Smooth muscle cell (in vitro differentiated cells): ENCODE data around the gene LIPC. TPM values are rescaled to one million over a fixed set of nuclear protein-coding genes. Genes with fewer than 3 reads are reported as not detected.

Experiments
- DNase-seq: peaks from one replicate; lab custom pipeline; 2025; ENCODE audit not compliant: unreplicated experiment; lab: John Stamatoyannopoulos, UW
- H2AFZ ChIP-seq: fragments of 200-600 bp; sonication (generic); 2 replicates; pipeline ENCODE4 v1.6.0; 2016; ENCODE audit warnings: antibody characterized with exemption, low read depth, mild to moderate bottlenecking
- H3F3A ChIP-seq: fragments of 200-600 bp; sonication (generic); 2 replicates; pipeline ENCODE4 v1.6.0; 2017; ENCODE audit warnings: antibody characterized with exemption, low read depth
- H3K27ac ChIP-seq: fragments of 200-600 bp; sonication (generic); 2 replicates; pipeline ENCODE4 v1.5.1; 2016; ENCODE audit warnings: low read depth, mild to moderate bottlenecking
- H3K27me3 ChIP-seq: fragments of 200-600 bp; sonication (generic); 2 replicates; pipeline ENCODE4 v1.6.1; 2016; ENCODE audit warnings: low read depth, mild to moderate bottlenecking
- H3K36me3 ChIP-seq: fragments of 200-600 bp; sonication (generic); 2 replicates; pipeline ENCODE4 v1.5.1; 2016; ENCODE audit warnings: low read depth
- H3K4me1 ChIP-seq: fragments of 200-600 bp; sonication (generic); 2 replicates; pipeline ENCODE4 v1.5.1; 2016; ENCODE audit warnings: low read depth
- H3K4me2 ChIP-seq: fragments of 200-600 bp; sonication (generic); 2 replicates; pipeline ENCODE4 v1.6.0; 2016; ENCODE audit warnings: mild to moderate bottlenecking
- H3K4me3 ChIP-seq: fragments of 200-600 bp; sonication (generic); 2 replicates; pipeline ENCODE4 v1.5.1; 2016; ENCODE audit warnings: mild to moderate bottlenecking
- H3K79me2 ChIP-seq: fragments of 200-600 bp; sonication (generic); 2 replicates; pipeline ENCODE4 v1.6.0; 2016; ENCODE audit warnings: low read depth, mild to moderate bottlenecking
- H3K9ac ChIP-seq: fragments of 200-600 bp; sonication (generic); 2 replicates; pipeline ENCODE4 v1.6.0; 2016; ENCODE audit warnings: low read depth
- H3K9me3 ChIP-seq: fragments of 200-600 bp; sonication (generic); replicated peaks from 2 replicates; pipeline ENCODE4 v1.5.1; 2016; ENCODE audit warnings: low read depth
- H4K20me1 ChIP-seq: fragments of 200-600 bp; sonication (generic); 2 replicates; pipeline ENCODE4 v1.6.0; 2016; ENCODE audit warnings: low read depth
- CTCF ChIP-seq: fragments of 200-600 bp; sonication (generic); IDR thresholded peaks from 2 replicates; pipeline ENCODE4 v1.5.1; 2017; ENCODE audit warnings: borderline replicate concordance, mild to moderate bottlenecking, antibody characterized with exemption; ENCODE audit not compliant: insufficient read depth, poor library complexity, severe bottlenecking
- WGBS: methylation state at CpG from one replicate; pipeline ENCODE4 v1.1.7; 2016; ENCODE audit warnings: low lambda C conversion rate; 5-methylcytosine and 5-hydroxymethylcytosine counted together
- polyA plus RNA-seq: library from polyadenylated mRNA; unstranded; fragments of >200 nt; fragmentation: Nextera tagmentation; extraction: Ambion mirVana; gene quantifications from 2 replicates; pipeline ENCODE4 v1.2.1, GENCODE V29; 2016
- total RNA-seq: library from RNA; depleted of rRNA; stranded (reverse); fragments of >200 nt; gene quantifications from 2 replicates; pipeline ENCODE4 v1.2.3, GENCODE V29; 2014

LIPC gene
- total and polyA plus RNA-seq, 2 experiments from 2014 or later = not detected

GRCh38 chr15:58527573-58528187, 95.9 kb downstream of the LIPC start:
- Histone ChIP-seq H3F3A (no peaks in the 10 kb centered on the region), H3K79me2 (no peaks in the 10 kb centered on the region), H3K4me3 (no peak overlapping the region), H3K9ac (no peak overlapping the region), H3K9me3 (no peaks in the 10 kb centered on the region), H3K4me2 (peak overlapping the region; percentile 4), H3K4me1 (no peaks in the 10 kb centered on the region), H3K27ac (no peak overlapping the region), H3K27me3 (no peaks in the 10 kb centered on the region), H2AFZ (no peak overlapping the region), H3K36me3 (no peaks in the 10 kb centered on the region), H4K20me1 (no peaks in the 10 kb centered on the region)
- TF ChIP-seq CTCF = no peak
- DNase-seq = no peak
- 60% methylated on average over 9 of the region's 9 CpGs for WGBS

GRCh38 chr15:58528188-58528870, 96.5 kb downstream of the LIPC start:
- Histone ChIP-seq H3K4me2 (peak overlapping the region; percentile 4), H3K27ac (no peak overlapping the region), H4K20me1 (no peaks in the 10 kb centered on the region), H3K4me3 (no peak overlapping the region), H3K79me2 (no peaks in the 10 kb centered on the region), H3K36me3 (no peaks in the 10 kb centered on the region), H2AFZ (no peak overlapping the region), H3K9me3 (no peaks in the 10 kb centered on the region), H3K4me1 (no peaks in the 10 kb centered on the region), H3F3A (no peaks in the 10 kb centered on the region), H3K9ac (no peak overlapping the region), H3K27me3 (no peaks in the 10 kb centered on the region)
- DNase-seq = no peak
- 69% methylated on average over 12 of the region's 12 CpGs for WGBS
- TF ChIP-seq CTCF = no peak

- Histone ChIP-seq H2AFZ (no peak overlapping the region), H3K4me3 (no peak overlapping the region), H3K27ac (no peak overlapping the region), H3K36me3 (no peaks in the 10 kb centered on the region), H3K79me2 (no peaks in the 10 kb centered on the region), H3K9me3 (no peaks in the 10 kb centered on the region), H3K9ac (no peak overlapping the region), H3K4me1 (no peaks in the 10 kb centered on the region), H3F3A (no peaks in the 10 kb centered on the region), H4K20me1 (no peaks in the 10 kb centered on the region), H3K27me3 (no peaks in the 10 kb centered on the region), H3K4me2 (no peak overlapping the region)
- no peak for TF ChIP-seq CTCF
- 95% methylated on average over 2 of the region's 2 CpGs for WGBS
- DNase-seq = no peak
These were observed 97.2 kb downstream of the LIPC start for GRCh38 chr15:58529041-58529440.
